ENCODE results near the gene FAM209B.

The FAM209B gene

DNA sequence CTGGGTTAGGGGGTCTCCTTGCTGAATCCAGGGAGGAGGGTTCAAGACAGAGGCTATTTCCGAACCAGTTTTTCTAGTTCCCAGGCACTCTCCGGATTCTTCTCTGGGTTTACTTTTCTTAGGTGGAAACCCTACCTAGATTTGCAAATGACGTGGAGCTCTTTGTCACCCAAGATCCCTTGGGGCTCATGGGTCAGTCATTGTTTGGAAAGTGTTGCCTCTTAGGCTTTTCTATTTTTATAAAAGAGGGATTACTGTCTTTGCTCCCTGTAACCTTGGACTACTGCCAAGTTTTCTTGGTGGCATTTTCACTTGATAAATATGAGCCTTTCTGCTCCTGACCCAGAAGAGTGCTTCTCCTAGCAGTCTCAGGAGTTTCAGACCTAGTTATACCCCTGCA, 33.6 kb downstream of the FAM209B start:
- Histone ChIP-seq H3K27ac (ENCODE audit: low read depth, low read length, poor library complexity, severe bottlenecking) (no peak overlapping the region), H3K36me3 (ENCODE audit: insufficient read depth, low read length) (no peaks in the 10 kb centered on the region), H2AFZ (ENCODE audit: low read length) (no peak overlapping the region)

DNA sequence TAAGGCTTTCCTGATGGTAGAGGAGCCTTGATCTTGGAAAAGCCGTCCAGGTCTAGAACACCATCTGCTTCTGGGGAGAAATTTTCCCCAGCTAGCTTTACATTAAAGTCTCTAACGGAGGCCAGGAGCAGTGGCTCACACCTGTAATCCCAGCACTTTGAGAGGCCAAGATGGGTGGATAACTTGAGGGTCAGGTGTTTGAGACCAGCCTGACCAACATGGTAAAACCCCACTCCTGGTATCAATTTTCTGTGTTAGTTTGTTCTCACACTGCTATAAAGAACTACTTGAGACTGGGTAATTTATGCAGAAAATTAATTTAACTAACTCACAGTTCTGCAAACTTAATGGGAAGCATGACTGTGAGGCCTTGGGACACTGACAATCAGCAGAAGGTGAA, 37.8 kb downstream of the FAM209B start:
- Histone ChIP-seq H3K27me3 (ENCODE audit: insufficient read depth, low read length) (no peaks in the 10 kb centered on the region), H3K9me2 (ENCODE audit: low read depth, low read length) (no peaks in the 10 kb centered on the region), H3K79me2 (ENCODE audit: insufficient read depth, low read length) (no peaks in the 10 kb centered on the region), H3K9ac (ENCODE audit: low read length) (no peak overlapping the region), H3K9me3 (ENCODE audit: low read length) (no peaks in the 10 kb centered on the region), H4K20me1 (ENCODE audit: insufficient read depth, low read length) (no peaks in the 10 kb centered on the region), H2AFZ (ENCODE audit: low read length) (no peak overlapping the region), H3K27ac (ENCODE audit: low read depth, low read length, poor library complexity, severe bottlenecking) (no peak overlapping the region), H3F3A (ENCODE audit: insufficient read depth, low read length) (no peaks in the 10 kb centered on the region), H3K4me3 (ENCODE audit: low read depth, low read length, poor library complexity, severe bottlenecking) (no peak overlapping the region), H3K4me2 (ENCODE audit: low read length) (no peak overlapping the region), H3K4me1 (ENCODE audit: insufficient read depth, low read length, severe bottlenecking) (no peaks in the 10 kb centered on the region), H3K36me3 (ENCODE audit: insufficient read depth, low read length) (no peaks in the 10 kb centered on the region)
- TF ChIP-seq, protein P1, sequence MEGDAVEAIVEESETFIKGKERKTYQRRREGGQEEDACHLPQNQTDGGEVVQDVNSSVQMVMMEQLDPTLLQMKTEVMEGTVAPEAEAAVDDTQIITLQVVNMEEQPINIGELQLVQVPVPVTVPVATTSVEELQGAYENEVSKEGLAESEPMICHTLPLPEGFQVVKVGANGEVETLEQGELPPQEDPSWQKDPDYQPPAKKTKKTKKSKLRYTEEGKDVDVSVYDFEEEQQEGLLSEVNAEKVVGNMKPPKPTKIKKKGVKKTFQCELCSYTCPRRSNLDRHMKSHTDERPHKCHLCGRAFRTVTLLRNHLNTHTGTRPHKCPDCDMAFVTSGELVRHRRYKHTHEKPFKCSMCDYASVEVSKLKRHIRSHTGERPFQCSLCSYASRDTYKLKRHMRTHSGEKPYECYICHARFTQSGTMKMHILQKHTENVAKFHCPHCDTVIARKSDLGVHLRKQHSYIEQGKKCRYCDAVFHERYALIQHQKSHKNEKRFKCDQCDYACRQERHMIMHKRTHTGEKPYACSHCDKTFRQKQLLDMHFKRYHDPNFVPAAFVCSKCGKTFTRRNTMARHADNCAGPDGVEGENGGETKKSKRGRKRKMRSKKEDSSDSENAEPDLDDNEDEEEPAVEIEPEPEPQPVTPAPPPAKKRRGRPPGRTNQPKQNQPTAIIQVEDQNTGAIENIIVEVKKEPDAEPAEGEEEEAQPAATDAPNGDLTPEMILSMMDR (IDR thresholded peaks at IDR 0.05; ENCODE audit: low read length) = no peak
- TF ChIP-seq EZH2 (IDR thresholded peaks at IDR 0.05; ENCODE audit: borderline replicate concordance, low read length) = no peak

More for the DNA sequence above, 33.6 kb downstream of the FAM209B start:
- H3K27me3 ChIP-seq (ENCODE audit: insufficient read depth, low read length) = no peaks in the 10 kb centered on the region
- H3K4me1 ChIP-seq (ENCODE audit: insufficient read depth, low read length, severe bottlenecking) = no peaks in the 10 kb centered on the region
- no peaks in the 10 kb centered on the region for H3K9me2 ChIP-seq (ENCODE audit: low read depth, low read length)
- no peaks in the 10 kb centered on the region for H4K20me1 ChIP-seq (ENCODE audit: insufficient read depth, low read length)
- H3F3A ChIP-seq (ENCODE audit: insufficient read depth, low read length) = no peaks in the 10 kb centered on the region
- H3K4me2 ChIP-seq (ENCODE audit: low read length) = no peak overlapping the region
- no peak for TF ChIP-seq EZH2 (IDR thresholded peaks at IDR 0.05; ENCODE audit: borderline replicate concordance, low read length)
- no peak overlapping the region for H3K9ac ChIP-seq (ENCODE audit: low read length)
- H3K79me2 ChIP-seq (ENCODE audit: insufficient read depth, low read length) = no peaks in the 10 kb centered on the region
- no peaks in the 10 kb centered on the region for H3K9me3 ChIP-seq (ENCODE audit: low read length)
- no peak overlapping the region for H3K4me3 ChIP-seq (ENCODE audit: low read depth, low read length, poor library complexity, severe bottlenecking)

DNA sequence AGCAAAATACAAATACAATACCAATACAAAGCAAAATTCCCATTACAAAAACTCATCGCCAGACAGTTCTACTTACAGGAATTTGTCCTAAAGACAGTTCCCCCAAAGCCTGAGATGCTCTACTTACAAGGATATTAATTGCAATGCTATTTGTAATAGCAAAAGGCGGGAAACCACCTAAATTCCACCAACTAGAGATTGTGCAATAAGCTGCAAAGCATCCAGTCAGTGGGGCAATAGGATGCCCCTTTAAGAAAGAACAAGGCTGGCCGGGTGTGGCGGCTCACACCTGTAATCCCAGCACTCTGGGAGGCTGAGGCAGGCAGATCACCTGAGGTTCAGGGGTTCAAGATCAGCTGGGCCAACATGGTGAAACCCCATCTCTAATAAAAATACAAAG, 39.1 kb downstream of the FAM209B start:
- Histone ChIP-seq H3K4me2 (ENCODE audit: low read length) (no peak overlapping the region), H3K9me2 (ENCODE audit: low read depth, low read length) (no peaks in the 10 kb centered on the region), H3K27me3 (ENCODE audit: insufficient read depth, low read length) (no peaks in the 10 kb centered on the region), H3K79me2 (ENCODE audit: insufficient read depth, low read length) (no peaks in the 10 kb centered on the region), H2AFZ (ENCODE audit: low read length) (no peak overlapping the region), H3K4me1 (ENCODE audit: insufficient read depth, low read length, severe bottlenecking) (no peaks in the 10 kb centered on the region), H3K36me3 (ENCODE audit: insufficient read depth, low read length) (no peaks in the 10 kb centered on the region), H3K9me3 (ENCODE audit: low read length) (no peaks in the 10 kb centered on the region), H3F3A (ENCODE audit: insufficient read depth, low read length) (no peaks in the 10 kb centered on the region), H3K27ac (ENCODE audit: low read depth, low read length, poor library complexity, severe bottlenecking) (no peak overlapping the region), H4K20me1 (ENCODE audit: insufficient read depth, low read length) (no peaks in the 10 kb centered on the region), H3K9ac (ENCODE audit: low read length) (no peak overlapping the region), H3K4me3 (ENCODE audit: low read depth, low read length, poor library complexity, severe bottlenecking) (no peak overlapping the region)
- TF ChIP-seq EZH2 (IDR thresholded peaks at IDR 0.05; ENCODE audit: borderline replicate concordance, low read length) = no peak
- TF ChIP-seq, protein P1 (IDR thresholded peaks at IDR 0.05; ENCODE audit: low read length) = no peak

DNA sequence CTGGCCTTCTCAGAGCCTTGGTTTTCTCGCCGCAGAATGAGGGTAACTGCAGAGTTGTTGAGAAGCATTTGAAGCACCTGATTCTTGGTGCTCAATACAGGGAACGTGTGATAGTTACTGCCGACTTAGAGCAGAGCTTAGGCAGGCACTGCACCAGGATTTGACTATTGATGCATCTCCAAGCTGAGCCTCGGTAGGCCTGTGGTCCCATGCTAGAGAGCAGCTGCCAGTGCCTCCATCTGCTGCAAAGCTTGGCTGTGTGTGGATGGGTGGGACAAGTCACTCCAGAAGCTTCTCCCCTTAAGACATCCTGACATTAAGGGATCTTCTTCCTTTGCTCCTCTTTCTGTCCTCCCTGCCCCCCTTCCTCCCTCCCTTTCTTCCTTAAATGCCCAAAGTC, 40.9 kb downstream of the FAM209B start:
- Histone ChIP-seq H3K9me2 (ENCODE audit: low read depth, low read length) (no peaks in the 10 kb centered on the region), H3K79me2 (ENCODE audit: insufficient read depth, low read length) (no peaks in the 10 kb centered on the region), H3K9me3 (ENCODE audit: low read length) (no peaks in the 10 kb centered on the region), H3K4me2 (ENCODE audit: low read length) (no peak overlapping the region), H3K4me3 (ENCODE audit: low read depth, low read length, poor library complexity, severe bottlenecking) (no peak overlapping the region), H3K4me1 (ENCODE audit: insufficient read depth, low read length, severe bottlenecking) (no peaks in the 10 kb centered on the region), H3K36me3 (ENCODE audit: insufficient read depth, low read length) (no peaks in the 10 kb centered on the region), H3K27ac (ENCODE audit: low read depth, low read length, poor library complexity, severe bottlenecking) (no peak overlapping the region), H2AFZ (ENCODE audit: low read length) (no peak overlapping the region), H3K27me3 (ENCODE audit: insufficient read depth, low read length) (no peaks in the 10 kb centered on the region), H3F3A (ENCODE audit: insufficient read depth, low read length) (no peaks in the 10 kb centered on the region), H4K20me1 (ENCODE audit: insufficient read depth, low read length) (no peaks in the 10 kb centered on the region), H3K9ac (ENCODE audit: low read length) (no peak overlapping the region)
- TF ChIP-seq, protein P1 (IDR thresholded peaks at IDR 0.05; ENCODE audit: low read length) = no peak
- no peak for TF ChIP-seq EZH2 (IDR thresholded peaks at IDR 0.05; ENCODE audit: borderline replicate concordance, low read length)

Measured in OCI-LY1 (cell line).